ENCODE results near the gene ADGRV1. TPM values are rescaled to one million over a fixed set of nuclear protein-coding genes. Genes with fewer than 3 reads are reported as not detected.

ADGRV1 gene
- total RNA-seq, 4 donors from 2014 or later = 1.9 to 11.3 TPM; not detected in 2

GRCh38 chr5:90996089-90996488, 437.5 kb downstream of the ADGRV1 start:
- no peak overlapping the region for H3K27ac ChIP-seq
- intact Hi-C loops (cut with DNase I; ENCODE audit: low total_unique reads) = no loop called here
- DNase-seq = no peak

GRCh38 chr5:90997082-90997481, 438.5 kb downstream of the ADGRV1 start:
- H3K27ac ChIP-seq = no peak overlapping the region
- H3K9me3 ChIP-seq = peaks cover 0 to 8% of the 10 kb centered on the region in 2 donors
- no peaks in the 10 kb centered on the region for H3K36me3 ChIP-seq
- no peak for DNase-seq
- H3K4me1 ChIP-seq = no peaks in the 10 kb centered on the region
- H3K27me3 ChIP-seq = no peaks in the 10 kb centered on the region
- no peak for TF ChIP-seq POLR2A (IDR thresholded peaks at IDR 0.05)
- H3K4me3 ChIP-seq = no peak overlapping the region
- intact Hi-C loops (cut with DNase I; ENCODE audit: low total_unique reads) = no loop called here

More at GRCh38 chr5:90996089-90996488, 437.5 kb downstream of the ADGRV1 start:
- no peaks in the 10 kb centered on the region for H3K4me1 ChIP-seq
- no peak for TF ChIP-seq POLR2A (IDR thresholded peaks at IDR 0.05)
- TF ChIP-seq, protein P1, sequence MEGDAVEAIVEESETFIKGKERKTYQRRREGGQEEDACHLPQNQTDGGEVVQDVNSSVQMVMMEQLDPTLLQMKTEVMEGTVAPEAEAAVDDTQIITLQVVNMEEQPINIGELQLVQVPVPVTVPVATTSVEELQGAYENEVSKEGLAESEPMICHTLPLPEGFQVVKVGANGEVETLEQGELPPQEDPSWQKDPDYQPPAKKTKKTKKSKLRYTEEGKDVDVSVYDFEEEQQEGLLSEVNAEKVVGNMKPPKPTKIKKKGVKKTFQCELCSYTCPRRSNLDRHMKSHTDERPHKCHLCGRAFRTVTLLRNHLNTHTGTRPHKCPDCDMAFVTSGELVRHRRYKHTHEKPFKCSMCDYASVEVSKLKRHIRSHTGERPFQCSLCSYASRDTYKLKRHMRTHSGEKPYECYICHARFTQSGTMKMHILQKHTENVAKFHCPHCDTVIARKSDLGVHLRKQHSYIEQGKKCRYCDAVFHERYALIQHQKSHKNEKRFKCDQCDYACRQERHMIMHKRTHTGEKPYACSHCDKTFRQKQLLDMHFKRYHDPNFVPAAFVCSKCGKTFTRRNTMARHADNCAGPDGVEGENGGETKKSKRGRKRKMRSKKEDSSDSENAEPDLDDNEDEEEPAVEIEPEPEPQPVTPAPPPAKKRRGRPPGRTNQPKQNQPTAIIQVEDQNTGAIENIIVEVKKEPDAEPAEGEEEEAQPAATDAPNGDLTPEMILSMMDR (IDR thresholded peaks at IDR 0.05) = no peak
- no peak overlapping the region for H3K4me3 ChIP-seq
- no peaks in the 10 kb centered on the region for H3K27me3 ChIP-seq
- peaks cover 0 to 8% of the 10 kb centered on the region in 2 donors for H3K9me3 ChIP-seq
- no peaks in the 10 kb centered on the region for H3K36me3 ChIP-seq

GRCh38 chr5:91000743-91001142, 442.1 kb downstream of the ADGRV1 start:
- no peak for DNase-seq
- H3K9me3 ChIP-seq = peaks cover 0 to 6% of the 10 kb centered on the region in 2 donors
- no peaks in the 10 kb centered on the region for H3K36me3 ChIP-seq
- H3K4me1 ChIP-seq = no peaks in the 10 kb centered on the region
- TF ChIP-seq, protein P1 (IDR thresholded peaks at IDR 0.05) = no peak
- TF ChIP-seq POLR2A (IDR thresholded peaks at IDR 0.05) = no peak
- intact Hi-C loops (cut with DNase I; ENCODE audit: low total_unique reads) = no loop called here
- H3K27me3 ChIP-seq = no peaks in the 10 kb centered on the region
- H3K27ac ChIP-seq = no peak overlapping the region
- no peak overlapping the region for H3K4me3 ChIP-seq

DNA sequence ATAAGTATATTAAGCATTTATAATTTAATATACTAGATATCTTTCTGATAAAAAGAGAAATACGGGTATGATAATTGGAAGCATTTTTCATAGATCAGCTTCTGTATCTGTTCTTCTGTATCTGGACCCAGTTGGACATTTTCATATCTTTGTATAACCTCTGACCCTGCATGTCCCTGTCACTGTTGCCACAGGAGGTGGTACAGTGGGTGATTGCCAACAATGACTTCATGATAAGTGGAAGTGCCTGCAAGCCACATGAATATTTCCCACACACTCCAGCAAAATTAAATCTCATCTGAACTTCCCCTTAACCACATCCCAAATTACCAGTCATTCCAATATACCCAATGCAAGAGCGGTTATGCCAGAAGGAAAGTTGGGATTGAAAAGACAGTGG, 448.1 kb downstream of the ADGRV1 start:
- DNase-seq = no peak
- intact Hi-C loops (cut with DNase I; ENCODE audit: low total_unique reads) = no loop called here

DNA sequence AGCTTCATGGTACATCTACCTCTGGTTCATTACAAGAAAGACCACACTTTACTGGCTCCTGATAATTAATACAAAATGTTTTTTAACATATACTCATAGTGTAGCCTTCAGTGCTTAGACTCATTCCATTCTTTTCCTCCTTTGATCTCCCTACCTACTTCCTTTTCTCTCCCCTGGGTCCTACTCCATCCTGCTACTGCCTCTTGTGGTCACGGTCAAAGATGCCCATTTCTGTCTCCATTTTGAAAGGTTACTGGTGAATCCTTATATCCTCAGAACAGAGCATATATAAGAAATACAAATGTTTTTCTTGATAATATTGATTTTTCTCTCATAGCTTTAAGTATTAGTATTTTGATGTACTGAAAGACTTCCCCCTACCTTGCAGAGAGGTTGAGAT, 448.7 kb downstream of the ADGRV1 start:
- no peaks in the 10 kb centered on the region for H3K36me3 ChIP-seq
- H3K4me3 ChIP-seq = no peak overlapping the region
- intact Hi-C loops (cut with DNase I; ENCODE audit: low total_unique reads) = no loop called here
- H3K4me1 ChIP-seq = no peaks in the 10 kb centered on the region
- no peaks in the 10 kb centered on the region for H3K27me3 ChIP-seq
- no peaks in the 10 kb centered on the region for H3K9me3 ChIP-seq
- H3K27ac ChIP-seq = no peak overlapping the region
- DNase-seq = no peak
- no peak for TF ChIP-seq POLR2A (IDR thresholded peaks at IDR 0.05)
- TF ChIP-seq, protein P1 (IDR thresholded peaks at IDR 0.05) = no peak

More for the DNA sequence above, 448.1 kb downstream of the ADGRV1 start:
- Histone ChIP-seq H3K27me3 (no peaks in the 10 kb centered on the region), H3K4me3 (no peak overlapping the region), H3K9me3 (no peaks in the 10 kb centered on the region), H3K27ac (no peak overlapping the region), H3K4me1 (no peaks in the 10 kb centered on the region), H3K36me3 (no peaks in the 10 kb centered on the region)
- no peak for TF ChIP-seq POLR2A (IDR thresholded peaks at IDR 0.05)
- TF ChIP-seq, protein P1 (IDR thresholded peaks at IDR 0.05) = no peak
